ENCODE results near the gene AGBL3.

AGBL3 gene

DNA sequence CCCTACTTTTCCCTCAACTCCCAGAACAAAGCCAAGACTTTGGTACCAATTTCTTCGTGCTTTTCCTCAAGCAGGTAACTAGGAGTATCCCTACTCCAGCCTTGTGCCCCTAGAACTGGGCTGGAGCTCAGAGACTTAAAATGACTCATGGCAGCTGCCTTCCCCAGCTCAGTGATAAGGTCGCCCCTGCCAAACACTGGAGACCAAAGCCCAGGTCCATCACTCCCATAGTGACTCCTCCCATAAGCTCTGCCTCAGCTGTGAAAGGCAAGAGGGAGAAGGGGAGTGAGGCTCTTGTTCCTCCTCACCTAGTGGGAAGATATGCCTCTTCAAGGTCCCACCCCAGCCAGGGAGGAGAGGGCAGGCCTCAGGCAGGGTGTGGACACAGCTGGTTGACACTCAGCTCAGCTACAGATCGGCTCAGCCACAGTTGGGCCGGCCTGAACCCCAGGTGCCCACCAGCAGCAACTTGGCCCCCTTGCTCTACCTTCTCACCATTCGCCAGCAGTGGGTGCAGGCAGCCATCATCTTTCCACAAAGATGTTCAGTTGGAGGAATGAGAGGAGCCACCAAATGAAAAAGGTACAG lies 198.0 kb downstream of the AGBL3 start:
- H3K4me1 ChIP-seq (ENCODE audit: control insufficient read depth, low read depth, low read length) = no peaks in the 10 kb centered on the region
- peaks cover 10% of the 10 kb centered on the region for H3K36me3 ChIP-seq (ENCODE audit: control insufficient read depth, low read depth, low read length)
- H3K4me3 ChIP-seq (ENCODE audit: low read length) = no peak overlapping the region
- no peak overlapping the region for H3K9ac ChIP-seq (ENCODE audit: low read length)
- H3K27ac ChIP-seq (ENCODE audit: low read length) = no peak overlapping the region
- peaks cover 17% of the 10 kb centered on the region for H3K9me3 ChIP-seq (ENCODE audit: control insufficient read depth, low read depth, low read length)
- no peaks in the 10 kb centered on the region for H3K27me3 ChIP-seq (ENCODE audit: control insufficient read depth, insufficient read depth, low read length)
